Hematopoietic multipotent progenitor cell treated with erythropoietin and hydrocortisone succinate and interleukin-3 and kit ligand, for 8 days (in vitro differentiated cells): ENCODE data around the gene NUDT2.
"Not testable (repeated sequence)": the region's sequence is repeated elsewhere in the genome, so short reads cannot be mapped to it uniquely, and the experiment has no call there.

Experiments used
- DNase-seq: peaks from one replicate; pipeline ENCODE4 v3.0.0-alpha.2; 2015

NUDT2 gene

GRCh38 chr9:34328987-34329832 lies at the start of gene NUDT2, which contains the start of gene KIF24:
NUDT2 (plus strand) TSS chr9:34329569; CDS start chr9:34339040, 9,471 bp downstream.
KIF24 (minus strand) TSS chr9:34329268; CDS start chr9:34311346, 17,922 bp downstream.
- peak; percentile 100 for DNase-seq

GRCh38 chr9:34282096-34282495 lies 47.3 kb upstream of the NUDT2 start:
- DNase-seq: no peak

GRCh38 chr9:34289159-34289558 lies 40.2 kb upstream of the NUDT2 start:
- DNase-seq: no peak

GRCh38 chr9:34291023-34291422 lies 38.3 kb upstream of the NUDT2 start:
- no peak for DNase-seq

DNA sequence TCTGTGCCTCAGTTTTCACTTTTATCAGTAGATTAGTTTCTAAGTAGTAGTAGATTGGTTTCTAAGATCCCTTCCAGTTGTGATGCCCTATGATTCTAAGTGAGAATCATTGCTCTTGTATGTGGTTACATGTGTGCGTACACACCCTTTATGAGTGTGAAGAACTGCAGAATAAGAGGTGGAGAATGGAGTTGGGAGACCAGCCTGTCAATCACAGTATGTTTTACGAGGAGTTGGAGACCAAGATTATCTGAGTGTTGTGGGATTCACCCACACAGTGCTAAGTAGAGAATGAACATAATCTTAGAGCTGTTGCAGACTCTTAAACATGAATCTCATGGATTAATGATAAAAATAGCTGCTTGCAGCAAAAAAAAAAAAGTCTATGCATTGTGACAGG lies 37.9 kb upstream of the NUDT2 start:
- DNase-seq: no peak

GRCh38 chr9:34292552-34292951 lies 36.8 kb upstream of the NUDT2 start:
- DNase-seq: no peak

DNA sequence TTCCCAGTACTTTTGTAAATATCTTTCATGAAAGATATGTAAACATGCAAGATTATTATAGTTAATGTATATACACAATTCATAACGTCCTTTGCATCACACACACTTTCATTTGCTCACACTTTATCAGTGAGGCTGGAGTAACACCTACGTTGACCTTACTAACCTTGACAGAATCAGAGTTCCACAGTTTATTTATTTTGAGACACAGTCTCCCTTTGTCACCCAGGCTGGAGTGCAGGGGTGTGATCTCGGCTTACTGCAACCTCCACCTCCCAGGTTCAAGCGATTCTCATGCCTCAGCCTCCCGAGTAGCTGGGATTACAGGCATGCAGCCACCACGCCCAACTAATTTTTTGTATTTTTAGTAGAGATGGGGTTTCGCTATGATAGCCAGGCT lies 28.3 kb upstream of the NUDT2 start:
- DNase-seq: not testable (repeated sequence)

DNA sequence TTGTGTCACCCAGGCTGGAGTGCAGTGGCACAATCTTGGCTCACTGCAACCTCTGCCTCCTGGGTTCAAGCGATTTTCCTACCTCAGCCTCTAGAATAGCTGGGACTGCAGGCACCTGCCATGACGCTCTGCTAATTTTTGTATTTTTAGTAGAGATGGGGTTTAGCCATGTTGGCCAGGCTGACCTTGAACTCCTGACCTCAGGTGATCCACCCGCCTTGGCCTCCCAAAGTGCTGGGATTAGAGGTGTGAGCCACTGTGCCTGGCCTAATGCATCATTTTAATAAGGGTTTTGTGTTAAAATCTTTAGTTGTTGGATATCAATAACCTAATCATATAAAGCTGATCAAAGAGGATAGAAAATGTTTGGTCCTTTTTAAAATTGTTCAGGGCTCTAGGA lies 21.1 kb upstream of the NUDT2 start:
- DNase-seq: not testable (repeated sequence)

GRCh38 chr9:34310215-34310614 lies 19.2 kb upstream of the NUDT2 start:
- DNase-seq: no peak

DNA sequence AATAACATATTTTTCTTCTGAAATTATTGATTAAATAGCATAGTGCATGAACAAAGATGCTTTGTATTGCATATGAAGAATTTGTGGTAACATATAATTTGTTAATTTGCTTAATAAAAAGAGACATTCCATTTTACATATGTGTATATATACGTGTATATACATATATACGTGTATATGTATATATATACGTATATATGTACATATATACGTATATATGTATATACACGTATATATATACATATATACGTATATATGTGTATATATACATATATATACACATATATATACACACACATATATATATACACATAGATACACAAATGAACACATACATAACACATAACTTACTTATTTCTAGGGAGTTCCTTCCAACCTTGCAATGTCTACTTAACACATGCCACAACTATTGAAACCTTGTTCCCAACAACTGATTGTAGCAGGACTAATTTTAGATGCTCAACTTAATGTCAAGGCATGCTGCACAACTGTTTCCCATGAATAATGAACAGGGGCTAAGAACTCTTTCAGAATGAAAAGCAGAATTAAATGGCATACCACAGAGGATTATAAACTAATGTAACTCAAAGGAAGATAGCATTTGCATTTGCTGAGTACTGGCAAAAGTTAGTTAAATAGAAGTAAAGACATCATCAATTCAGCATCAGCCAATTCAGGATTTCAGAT lies 17.7 kb upstream of the NUDT2 start:
- no peak for DNase-seq

DNA sequence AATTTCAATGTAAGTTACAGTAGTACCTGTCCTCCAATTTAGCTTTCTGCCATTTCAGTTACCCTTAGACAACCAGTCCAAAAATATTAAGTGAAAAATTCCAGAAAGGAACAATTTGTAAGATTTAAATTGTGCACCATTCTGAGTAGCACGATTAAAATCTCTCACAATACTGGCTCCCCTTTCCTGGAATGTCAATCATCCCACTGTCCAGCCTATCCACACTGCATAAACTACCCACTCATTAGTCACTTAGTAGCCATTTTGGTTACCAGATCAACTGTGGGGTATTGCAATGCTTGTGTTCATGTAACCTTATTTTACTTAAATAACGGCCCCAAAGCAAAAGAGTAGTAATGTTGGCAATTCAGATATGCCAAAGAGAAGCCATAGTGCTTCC lies 11.9 kb upstream of the NUDT2 start:
- no peak for DNase-seq

DNA sequence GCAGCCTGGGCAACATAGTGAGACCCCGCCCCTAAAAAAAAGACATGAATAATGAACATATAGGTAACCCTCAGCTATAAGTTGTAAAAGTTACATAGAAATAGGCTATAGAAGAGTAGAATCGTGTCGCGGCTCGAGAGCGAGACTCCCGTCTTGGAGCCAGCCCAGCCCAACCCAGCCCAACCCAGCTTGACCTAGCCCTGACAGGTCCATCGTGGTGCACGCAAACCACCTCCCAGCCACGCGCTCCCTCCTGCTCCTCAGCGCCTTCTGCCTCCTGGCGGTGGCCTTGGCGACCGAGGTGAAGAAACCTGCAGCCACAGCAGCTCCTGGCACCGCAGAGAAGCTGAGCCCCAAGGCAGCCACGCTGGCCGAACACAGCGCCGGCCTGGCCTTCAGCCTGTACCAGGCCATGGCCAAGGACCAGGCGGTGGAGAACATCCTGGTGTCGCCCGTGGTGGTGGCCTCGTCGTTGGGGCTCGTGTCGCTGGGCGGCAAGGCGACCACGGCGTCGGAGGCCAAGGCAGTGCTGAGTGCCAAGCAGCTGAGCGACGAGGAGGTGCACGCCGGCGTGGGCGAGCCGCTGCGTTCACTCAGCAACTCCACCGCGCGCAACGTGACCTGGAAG lies 11.1 kb upstream of the NUDT2 start:
- DNase-seq: no peak

DNA sequence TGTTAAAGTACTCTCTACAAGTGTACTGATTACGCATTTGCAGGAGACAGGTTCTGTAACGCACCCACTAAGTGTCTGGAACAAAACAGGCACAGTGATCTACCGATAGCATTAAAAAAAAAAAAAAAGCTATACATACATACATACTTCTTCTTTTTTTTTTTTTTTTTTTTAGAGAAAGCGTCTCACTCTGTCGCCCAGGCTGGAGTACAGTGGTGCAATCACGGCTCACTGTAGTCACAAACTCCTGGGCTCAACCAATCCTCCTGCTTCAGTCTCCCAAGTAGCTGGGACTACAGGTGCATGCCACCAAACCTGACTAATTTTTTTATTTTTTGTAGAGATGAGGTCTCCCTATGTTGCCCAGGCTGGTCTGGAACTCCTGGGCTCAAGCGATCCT lies 7.9 kb upstream of the NUDT2 start:
- DNase-seq: no peak

DNA sequence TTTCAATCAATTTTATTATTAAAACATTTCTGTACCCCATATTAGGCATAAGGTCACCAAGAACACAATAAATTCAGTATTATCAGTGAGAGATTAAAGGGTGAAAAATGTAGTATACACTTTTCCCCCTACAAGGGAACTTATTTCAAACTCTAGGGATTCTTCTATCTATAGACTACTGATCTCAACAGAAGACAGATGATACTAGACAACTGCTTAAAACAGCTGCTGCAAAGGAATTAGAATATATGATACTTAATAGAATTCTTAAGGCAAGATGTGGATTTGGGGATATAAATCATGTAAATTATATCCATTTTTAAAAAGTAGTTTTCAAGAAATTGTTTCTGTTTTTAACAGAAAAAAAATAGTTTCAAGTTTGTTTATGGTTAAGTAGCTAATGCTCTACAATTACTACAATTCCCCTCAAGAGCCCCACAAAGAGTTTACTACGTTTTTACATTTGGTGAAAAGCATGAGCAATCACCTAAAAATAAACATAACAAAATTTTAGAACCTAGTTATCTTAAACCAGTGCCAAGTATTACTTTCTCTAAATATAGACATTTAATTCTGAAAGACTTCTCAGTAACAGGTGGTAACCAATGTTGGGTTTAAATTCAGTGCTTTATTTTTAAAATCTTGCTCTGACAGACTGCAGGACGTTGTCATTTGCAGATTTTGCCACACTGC lies 6.3 kb upstream of the NUDT2 start:
- DNase-seq: no peak

DNA sequence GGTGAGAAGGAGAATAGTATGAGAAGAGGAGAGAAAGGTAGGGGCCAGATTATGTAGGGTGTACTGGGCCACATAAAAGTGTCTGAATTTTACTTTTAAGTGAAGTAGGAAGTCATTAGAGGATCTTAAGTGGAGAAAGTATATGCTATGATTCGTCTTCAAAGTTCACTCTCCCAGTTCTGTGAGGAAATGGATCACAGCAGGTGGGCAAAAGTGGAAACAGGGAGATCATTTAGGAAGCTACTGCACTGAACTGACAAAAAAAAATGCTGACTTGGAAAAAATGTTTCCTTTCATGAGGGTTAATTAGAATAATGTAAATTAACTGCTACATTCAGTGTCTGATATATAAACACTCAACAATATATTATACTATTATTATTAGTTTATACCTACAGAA lies 2.7 kb upstream of the NUDT2 start:
- no peak for DNase-seq

DNA sequence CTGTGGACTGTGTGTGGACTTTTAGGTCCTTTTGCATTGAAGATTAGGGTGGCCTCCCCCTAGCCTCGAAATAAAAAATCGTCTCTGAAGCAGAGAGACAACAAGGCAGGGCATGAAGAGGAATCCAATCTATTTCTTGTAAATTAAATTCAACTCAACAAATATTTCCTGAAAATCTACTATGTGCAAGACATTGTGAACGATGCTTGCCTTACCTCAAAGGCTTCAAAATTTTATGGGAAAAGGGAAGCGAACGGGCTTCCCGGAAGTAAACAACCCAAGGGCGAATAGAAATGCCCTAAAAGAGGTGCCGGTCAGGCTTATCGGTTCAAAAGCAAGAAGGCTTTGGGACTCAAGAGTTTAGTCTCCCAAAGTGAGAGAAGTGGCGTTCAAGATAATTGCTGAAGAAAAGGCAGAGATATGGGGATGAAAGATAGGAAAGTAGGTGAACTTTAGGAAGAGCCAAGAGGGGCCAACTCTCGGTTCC lies 826 bp upstream of the NUDT2 start:
- peak; percentile 80 for DNase-seq

DNA sequence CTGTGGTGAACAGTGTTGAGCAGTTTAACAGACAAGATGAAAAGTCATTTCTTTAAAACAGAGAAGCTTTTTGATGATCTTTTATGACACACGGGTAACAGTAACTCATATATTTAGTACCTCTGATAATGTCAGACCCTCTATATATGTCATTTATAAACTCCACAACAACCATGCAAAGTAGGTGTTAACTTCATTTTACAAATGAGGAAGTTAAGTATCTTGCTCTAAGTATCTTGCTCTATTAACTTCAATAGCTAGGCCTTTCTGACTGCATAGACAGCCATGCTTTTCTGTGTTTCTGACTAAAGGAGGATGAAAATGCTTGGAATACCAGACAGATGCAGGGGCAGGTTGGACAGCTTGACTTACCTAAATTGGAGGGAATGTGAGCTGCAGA lies 1.8 kb downstream of the NUDT2 start:
- no peak for DNase-seq

- DNase-seq: peak; percentile 73
Measured at GRCh38 chr9:34332076-34332964, 3.0 kb downstream of the NUDT2 start.

GRCh38 chr9:34333836-34334235 lies 4.5 kb downstream of the NUDT2 start:
- DNase-seq: no peak

DNA sequence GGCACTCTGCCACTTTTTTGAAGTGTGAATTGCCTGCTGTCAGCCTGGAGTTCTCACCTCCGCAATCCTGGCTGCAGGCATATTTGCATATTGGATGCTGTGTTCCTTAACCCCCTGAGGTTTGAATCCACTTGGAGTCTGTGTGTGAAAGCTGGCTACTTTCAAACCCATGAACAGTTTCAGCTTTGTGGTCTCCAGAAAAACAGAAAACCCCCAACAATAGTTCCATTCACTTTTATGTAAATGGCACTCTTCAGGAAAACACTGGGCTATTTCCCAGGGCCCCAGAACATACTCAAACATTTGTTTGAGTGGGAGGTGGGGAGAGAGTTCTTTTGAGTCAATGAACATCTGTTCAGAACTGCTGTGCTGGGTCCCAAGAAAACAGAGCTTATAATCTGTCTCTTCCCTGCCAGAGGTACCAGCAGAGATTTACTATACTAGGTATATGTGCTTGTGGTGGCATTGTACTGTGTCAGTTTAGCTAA lies 5.0 kb downstream of the NUDT2 start:
- no peak for DNase-seq

DNA sequence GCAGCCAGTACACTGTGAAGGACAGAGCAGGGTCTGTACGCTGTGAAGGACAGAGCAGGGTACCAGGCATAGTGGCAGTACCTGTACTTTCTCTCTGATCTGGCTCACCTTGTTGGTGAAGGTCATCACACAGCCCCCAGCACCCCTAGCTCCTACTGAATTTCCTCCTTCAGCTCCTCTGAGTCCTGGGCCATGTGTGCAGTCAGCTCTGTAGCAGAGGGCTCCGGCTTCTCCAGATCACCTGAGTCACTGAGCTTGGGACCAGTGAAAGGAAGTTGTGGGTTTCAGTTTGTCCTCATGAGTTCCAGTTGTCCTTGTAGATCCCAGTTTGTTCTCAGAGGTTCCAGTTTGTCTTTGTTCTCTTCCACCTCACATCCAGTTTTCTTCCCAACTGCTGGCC lies 5.5 kb downstream of the NUDT2 start:
- no peak for DNase-seq

DNA sequence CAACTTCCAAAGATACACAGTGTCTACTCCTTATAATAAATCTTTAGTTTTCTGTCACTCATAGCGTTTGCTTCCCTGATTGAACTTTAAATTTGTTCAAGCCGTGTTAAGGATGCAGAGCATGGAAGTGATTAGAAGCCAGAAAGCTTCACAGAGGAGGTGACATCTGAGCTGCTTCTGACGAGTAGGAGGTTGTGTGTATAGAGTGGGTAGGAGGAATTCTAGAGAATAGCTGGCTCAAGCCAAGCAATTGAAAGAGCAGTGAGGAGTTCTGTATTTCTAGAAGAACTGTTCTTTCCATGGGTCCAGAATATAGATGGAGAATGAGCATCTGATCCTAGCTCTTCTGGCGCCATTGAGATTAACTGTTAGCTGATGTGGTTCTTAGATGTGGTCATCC lies 6.0 kb downstream of the NUDT2 start:
- DNase-seq: no peak
